HepG2 (cell line): Measurements from ENCODE around the gene ASMT. TPM values are rescaled to one million over a fixed set of nuclear protein-coding genes. Genes with fewer than 3 reads are reported as not detected.

Experiments
- ATF7-NPFF ChIP-seq: sonication (generic); formaldehyde crosslinking; IDR thresholded peaks from 2 replicates; pipeline ENCODE4 v1.8.1; 2023; ENCODE audit warnings: mild to moderate bottlenecking, low read depth, missing genetic modification reagents, moderate library complexity
- CCDC6 ChIP-seq: sonication (generic); formaldehyde crosslinking; IDR thresholded peaks from 2 replicates; pipeline ENCODE4 v1.8.1; 2022; ENCODE audit warnings: mild to moderate bottlenecking, missing genetic modification reagents, moderate library complexity
- ELF1 ChIP-seq: sonication (generic); formaldehyde crosslinking; IDR thresholded peaks from 2 replicates; pipeline ENCODE4 v1.4.0; 2020; ENCODE audit warnings: missing genetic modification reagents
- EP300 ChIP-seq, 3 experiments: sonication (generic) in 1 of 3; formaldehyde crosslinking in 1 of 3; IDR thresholded peaks; 2 replicates each; pipeline versions ENCODE4 v1.5.1 to v1.6.1; 2011 to 2020; ENCODE audit warnings: low read depth in 2 of 3, low read length in 2 of 3, borderline replicate concordance in 1 of 3, improper control_type of control experiment in 1 of 3, mild to moderate bottlenecking in 1 of 3, missing genetic modification reagents in 1 of 3, moderate library complexity in 1 of 3
- ETV5 ChIP-seq: IDR thresholded peaks from 2 replicates; pipeline ENCODE4 v1.6.1; 2018; ENCODE audit warnings: missing biosample characterization, missing genetic modification reagents, inconsistent platforms, borderline replicate concordance
- GFI1 ChIP-seq: sonication (generic); formaldehyde crosslinking; IDR thresholded peaks from 2 replicates; pipeline ENCODE4 v1.5.0; 2020; ENCODE audit warnings: missing genetic modification reagents, mild to moderate bottlenecking, borderline replicate concordance
- HCFC1 ChIP-seq: fragments of 150-350 bp; IDR thresholded peaks from 2 replicates; pipeline ENCODE4 v1.6.1; 2014; ENCODE audit warnings: low read depth, low read length
- HIVEP1 ChIP-seq: sonication (generic); formaldehyde crosslinking; IDR thresholded peaks from 2 replicates; pipeline ENCODE4 v1.4.0; 2020; ENCODE audit warnings: mild to moderate bottlenecking, missing genetic modification reagents
- HNRNPLL ChIP-seq: fragments of 200-400 bp; formaldehyde crosslinking; IDR thresholded peaks from 2 replicates; pipeline ENCODE4 v1.6.1; 2017; ENCODE audit warnings: mild to moderate bottlenecking, low read depth, low read length; ENCODE audit not compliant: poor library complexity, severe bottlenecking
- HOXA3 ChIP-seq: sonication (generic); formaldehyde crosslinking; IDR thresholded peaks from 2 replicates; pipeline ENCODE4 v1.5.0; 2020; ENCODE audit warnings: missing genetic modification reagents
- MEIS1 ChIP-seq: sonication (generic); formaldehyde crosslinking; IDR thresholded peaks from 2 replicates; pipeline ENCODE4 v1.9.0; 2021; ENCODE audit warnings: mild to moderate bottlenecking, missing genetic modification reagents, moderate library complexity, borderline replicate concordance
- PCBP2 ChIP-seq: fragments of 200-400 bp; formaldehyde crosslinking; optimal IDR thresholded peaks from 2 replicates; pipeline ENCODE3; 2018; ENCODE audit warnings: low read length, low read depth; ENCODE audit not compliant: poor library complexity, severe bottlenecking
- SYNCRIP ChIP-seq: fragments of 200-400 bp; formaldehyde crosslinking; IDR thresholded peaks from 2 replicates; pipeline ENCODE4 v1.6.1; 2018; ENCODE audit warnings: mild to moderate bottlenecking, low read depth, low read length; ENCODE audit not compliant: insufficient read depth
- YEATS2 ChIP-seq: sonication (generic); formaldehyde crosslinking; IDR thresholded peaks from 2 replicates; pipeline ENCODE4 v1.4.0; 2020; ENCODE audit warnings: missing genetic modification reagents, borderline replicate concordance
- ZFP36L2 ChIP-seq: sonication (generic); formaldehyde crosslinking; IDR thresholded peaks from 2 replicates; pipeline ENCODE4 v1.4.0; 2020; ENCODE audit warnings: missing genetic modification reagents
- ZNF138 ChIP-seq: sonication (generic); formaldehyde crosslinking; IDR thresholded peaks from 2 replicates; pipeline ENCODE4 v1.5.0; 2020; ENCODE audit warnings: mild to moderate bottlenecking, low read depth, missing genetic modification reagents
- ZNF264 ChIP-seq: sonication (generic); formaldehyde crosslinking; IDR thresholded peaks from 2 replicates; pipeline ENCODE4 v1.4.0; 2020; ENCODE audit warnings: missing genetic modification reagents
- ZNF501 ChIP-seq: sonication (generic); formaldehyde crosslinking; IDR thresholded peaks from 2 replicates; pipeline ENCODE4 v1.5.1; 2020; ENCODE audit warnings: mild to moderate bottlenecking, moderate library complexity, missing genetic modification reagents
- ZNF550 ChIP-seq: sonication (generic); formaldehyde crosslinking; IDR thresholded peaks from 2 replicates; pipeline ENCODE4 v1.4.0; 2020; ENCODE audit warnings: mild to moderate bottlenecking, missing genetic modification reagents, borderline replicate concordance
- ZNF562 ChIP-seq: sonication (generic); formaldehyde crosslinking; IDR thresholded peaks from 2 replicates; pipeline ENCODE4 v1.8.0; 2022; ENCODE audit warnings: missing genetic modification reagents, borderline replicate concordance
- ZSCAN25 ChIP-seq: sonication (generic); formaldehyde crosslinking; IDR thresholded peaks from 2 replicates; pipeline ENCODE4 v1.8.0; 2022; ENCODE audit warnings: mild to moderate bottlenecking, missing genetic modification reagents
- polyA plus RNA-seq, 8 experiments: library from polyadenylated mRNA; depleted of rRNA in 3 of 8; stranded (reverse) in 7 of 8; unstranded in 1 of 8; fragments of >200 nt; fragmentation: Illumina TruSeq in 4 of 8; extraction: Trizol in 4 of 8; gene quantifications; 2 replicates each; pipeline versions ENCODE4 v1.2.1 to v1.2.3, GENCODE V29; 2011 to 2016; ENCODE audit warnings: low read depth in 4 of 8, missing spikeins in 1 of 8, mixed read lengths in 1 of 8; ENCODE audit not compliant: insufficient read depth in 1 of 8
- total RNA-seq, 5 experiments: library from RNA; depleted of rRNA; stranded (reverse); fragments of >200 nt; fragmentation: Illumina TruSeq; extraction: Trizol; gene quantifications; 2 replicates each; pipeline ENCODE4 v1.2.3, GENCODE V29; 2016; ENCODE audit warnings: low read depth in 1 of 5
- TF ChIP-seq, protein P1 (sequence below): sonication (generic); formaldehyde crosslinking; IDR thresholded peaks from 2 replicates; pipeline ENCODE4 v1.8.0; 2022; ENCODE audit warnings: missing genetic modification reagents, mild to moderate bottlenecking, moderate library complexity, borderline replicate concordance
- TF ChIP-seq, protein P2 (sequence below): IDR thresholded peaks from 2 replicates; pipeline ENCODE4 v1.6.1; 2012; ENCODE audit warnings: low read length, improper control_type of control experiment

ASMT gene
- total and polyA plus RNA-seq, 2 of the 13 experiments (the other 11 are each of a cell fraction or from before 2014, with no cell fraction given): 0.04 TPM; not detected in 1

DNA sequence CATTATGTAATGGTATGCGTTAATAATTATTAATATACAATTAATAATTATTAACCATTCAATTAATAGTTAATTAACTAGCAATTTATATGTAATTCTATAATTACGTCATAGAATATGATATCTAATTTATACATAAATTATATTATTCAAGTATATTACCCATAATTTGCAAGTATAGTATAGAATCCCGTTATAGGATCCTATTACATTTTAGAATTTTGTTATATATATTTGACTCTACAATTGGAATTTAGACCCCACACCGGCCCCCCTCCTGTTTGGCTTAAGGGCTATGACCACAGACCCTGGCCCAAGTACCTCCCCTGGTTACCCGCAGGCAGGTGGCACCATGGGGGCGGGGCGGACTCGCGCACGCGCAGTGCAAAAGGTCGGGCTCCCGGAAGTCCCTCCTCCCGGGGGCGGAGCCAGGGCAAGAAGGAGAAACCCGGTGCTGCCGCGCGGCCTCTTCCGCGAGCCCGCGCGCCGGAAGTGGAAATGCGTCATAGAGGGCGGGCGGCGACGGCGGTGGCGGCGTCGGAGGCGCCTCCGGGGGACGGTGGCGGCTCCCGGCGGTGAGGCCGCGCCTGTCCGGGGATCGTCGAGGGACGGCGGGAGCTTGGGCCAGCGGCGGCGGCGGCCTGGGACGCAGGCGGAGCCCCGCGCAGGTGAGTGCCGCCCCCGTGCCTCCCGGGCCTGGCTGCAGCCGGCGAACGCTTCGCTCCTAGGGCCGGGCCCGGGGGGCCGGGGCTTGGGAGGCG is 23.6 kb upstream of the ASMT start, which contains the start of gene AKAP17A (continued):
- TF ChIP-seq ATF7-NPFF (CRISPR knock-in tag) (no peak), ZNF550 (no peak), CCDC6 (CRISPR knock-in tag) (no peak), ELF1 (CRISPR knock-in tag) (peak; percentile 93), MEIS1 (CRISPR knock-in tag) (peak; percentile 49; the same call in 1 of the 2 replicates), YEATS2 (CRISPR knock-in tag) (peak; percentile 80), ZNF562 (CRISPR knock-in tag) (no peak), GFI1 (CRISPR knock-in tag) (no peak), ZNF138 (CRISPR knock-in tag) (no peak), ETV5 (CRISPR knock-in tag) (peak; percentile 28; the same call in 1 of the 2 replicates), ZNF264 (no peak), HIVEP1 (CRISPR knock-in tag) (no peak), HOXA3 (CRISPR knock-in tag) (peak; percentile 79; the same call in 1 of the 2 replicates), SYNCRIP (no peak), ZSCAN25 (CRISPR knock-in tag) (no peak), HCFC1 (peak; percentile 58; the same call in 1 of the 2 replicates), ZNF501 (CRISPR knock-in tag) (no peak), EP300 (IDR thresholded peaks at IDR 0.05; ENCODE audit: low read depth in 2 of 2, low read length in 2 of 2) (peak in 1 of 2 experiments; percentile 34; a peak in 1 of 4 replicates), EP300 (CRISPR knock-in tag; IDR thresholded peaks at IDR 0.05; ENCODE audit: borderline replicate concordance) (no peak), ZFP36L2 (CRISPR knock-in tag) (no peak), PCBP2 (no peak), HNRNPLL (peak; percentile 47)
- TF ChIP-seq, protein P1, sequence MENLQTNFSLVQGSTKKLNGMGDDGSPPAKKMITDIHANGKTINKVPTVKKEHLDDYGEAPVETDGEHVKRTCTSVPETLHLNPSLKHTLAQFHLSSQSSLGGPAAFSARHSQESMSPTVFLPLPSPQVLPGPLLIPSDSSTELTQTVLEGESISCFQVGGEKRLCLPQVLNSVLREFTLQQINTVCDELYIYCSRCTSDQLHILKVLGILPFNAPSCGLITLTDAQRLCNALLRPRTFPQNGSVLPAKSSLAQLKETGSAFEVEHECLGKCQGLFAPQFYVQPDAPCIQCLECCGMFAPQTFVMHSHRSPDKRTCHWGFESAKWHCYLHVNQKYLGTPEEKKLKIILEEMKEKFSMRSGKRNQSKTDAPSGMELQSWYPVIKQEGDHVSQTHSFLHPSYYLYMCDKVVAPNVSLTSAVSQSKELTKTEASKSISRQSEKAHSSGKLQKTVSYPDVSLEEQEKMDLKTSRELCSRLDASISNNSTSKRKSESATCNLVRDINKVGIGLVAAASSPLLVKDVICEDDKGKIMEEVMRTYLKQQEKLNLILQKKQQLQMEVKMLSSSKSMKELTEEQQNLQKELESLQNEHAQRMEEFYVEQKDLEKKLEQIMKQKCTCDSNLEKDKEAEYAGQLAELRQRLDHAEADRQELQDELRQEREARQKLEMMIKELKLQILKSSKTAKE (CRISPR knock-in tag): no peak
- TF ChIP-seq, protein P2, sequence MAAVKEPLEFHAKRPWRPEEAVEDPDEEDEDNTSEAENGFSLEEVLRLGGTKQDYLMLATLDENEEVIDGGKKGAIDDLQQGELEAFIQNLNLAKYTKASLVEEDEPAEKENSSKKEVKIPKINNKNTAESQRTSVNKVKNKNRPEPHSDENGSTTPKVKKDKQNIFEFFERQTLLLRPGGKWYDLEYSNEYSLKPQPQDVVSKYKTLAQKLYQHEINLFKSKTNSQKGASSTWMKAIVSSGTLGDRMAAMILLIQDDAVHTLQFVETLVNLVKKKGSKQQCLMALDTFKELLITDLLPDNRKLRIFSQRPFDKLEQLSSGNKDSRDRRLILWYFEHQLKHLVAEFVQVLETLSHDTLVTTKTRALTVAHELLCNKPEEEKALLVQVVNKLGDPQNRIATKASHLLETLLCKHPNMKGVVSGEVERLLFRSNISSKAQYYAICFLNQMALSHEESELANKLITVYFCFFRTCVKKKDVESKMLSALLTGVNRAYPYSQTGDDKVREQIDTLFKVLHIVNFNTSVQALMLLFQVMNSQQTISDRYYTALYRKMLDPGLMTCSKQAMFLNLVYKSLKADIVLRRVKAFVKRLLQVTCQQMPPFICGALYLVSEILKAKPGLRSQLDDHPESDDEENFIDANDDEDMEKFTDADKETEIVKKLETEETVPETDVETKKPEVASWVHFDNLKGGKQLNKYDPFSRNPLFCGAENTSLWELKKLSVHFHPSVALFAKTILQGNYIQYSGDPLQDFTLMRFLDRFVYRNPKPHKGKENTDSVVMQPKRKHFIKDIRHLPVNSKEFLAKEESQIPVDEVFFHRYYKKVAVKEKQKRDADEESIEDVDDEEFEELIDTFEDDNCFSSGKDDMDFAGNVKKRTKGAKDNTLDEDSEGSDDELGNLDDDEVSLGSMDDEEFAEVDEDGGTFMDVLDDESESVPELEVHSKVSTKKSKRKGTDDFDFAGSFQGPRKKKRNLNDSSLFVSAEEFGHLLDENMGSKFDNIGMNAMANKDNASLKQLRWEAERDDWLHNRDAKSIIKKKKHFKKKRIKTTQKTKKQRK: no peak
